Psoas muscle (tissue), 8 donors: Measurements from ENCODE around the gene ENO3. TPM values are rescaled to one million over a fixed set of nuclear protein-coding genes. Genes with fewer than 3 reads are reported as not detected.

ENCODE experiments used
- ATAC-seq, 4 donors: fragments of 200-7000 bp; cut with Tn5 transposase; one replicate each; pipeline ENCODE4 v1.9.1; 2020; ENCODE audit warnings: moderate library complexity in 3 of 4, mild to moderate bottlenecking in 2 of 4
- DNase-seq, 2 donors: peaks; one replicate each; pipeline ENCODE4 v3.0.0-alpha.2; 2020
- H3K27ac ChIP-seq: fragments of 200-600 bp; one replicate; pipeline ENCODE4 v1.8.0; 2022
- H3K27me3 ChIP-seq, 3 donors: fragments of 200-600 bp in 1 of 3; one replicate each; pipeline versions ENCODE4 v1.6.1 to v1.8.0; 2013 to 2022; ENCODE audit warnings: low read length in 2 of 3, mild to moderate bottlenecking in 2 of 3, moderate library complexity in 1 of 3; ENCODE audit not compliant: insufficient read depth in 3 of 3
- H3K36me3 ChIP-seq, 2 donors: fragments of 200-600 bp in 1 of 2; one replicate each; pipeline versions ENCODE4 v1.6.1 to v1.8.0; 2013 to 2022; ENCODE audit warnings: low read depth in 1 of 2, mild to moderate bottlenecking in 1 of 2, moderate library complexity in 1 of 2; ENCODE audit not compliant: insufficient read depth in 1 of 2
- H3K4me1 ChIP-seq: fragments of 200-600 bp; one replicate; pipeline ENCODE4 v1.8.0; 2022
- H3K4me3 ChIP-seq: fragments of 200-600 bp; one replicate; pipeline ENCODE4 v1.8.0; 2022; ENCODE audit warnings: mild to moderate bottlenecking
- H3K9me3 ChIP-seq: fragments of 200-600 bp; one replicate; pipeline ENCODE4 v1.8.0; 2022
- CTCF ChIP-seq: fragments of 200-600 bp; IDR thresholded peaks from one replicate; pipeline ENCODE4 v1.8.0; 2022; ENCODE audit warnings: antibody characterized with exemption
- WGBS, 3 donors: extraction: QIAGEN DNeasy Blood & Tissue Kit; methylation state at CpG; one replicate each; pipeline versions ENCODE4 v1.1.6 to v1.1.7; 2013; 5-methylcytosine and 5-hydroxymethylcytosine counted together
- intact Hi-C, 2 donors: fragments of 100-400 bp; cut with DNase I; formaldehyde crosslinking; loops; one replicate each; pipeline versions ENCODE4 v1.11.0 to v1.14.2; 2022
- polyA plus RNA-seq, 3 donors: library from polyadenylated mRNA; stranded (reverse); fragments of 200-250 nt; gene quantifications; one replicate each; pipeline ENCODE4 v1.2.3, GENCODE V29; 2013
- total RNA-seq, 4 donors: library from RNA; stranded (reverse); fragmentation: NEBNext Ultra II Directional in 2 of 4; extraction: Animal tissue kit (Norgen Biotek cat#: 25700) in 2 of 4; gene quantifications; one replicate each; pipeline versions ENCODE4 v1.2.1 to v1.2.4, GENCODE V29; 2021 to 2023
- donor health status: healthy with polysubstance abuse.
- donor health status: DM: no; HTN: no; CAD: no; lungs with moderate emphysema.
- donor health status: Bipolar disorder and iron deficiency.
- donor health status: healthy.
- donor health status: DM: yes; HTN: yes; CAD: no.
- donor health status: DM: no; HTN: no; CAD: no.
- donor health status: DM: no; HTN: no; CAD: no.
- donor health status: DM: yes; HTN: yes; CAD: no.

ENO3 gene
- total and polyA plus RNA-seq, 7 donors = 1,126 to 5,696 (median 2,679) TPM

DNA sequence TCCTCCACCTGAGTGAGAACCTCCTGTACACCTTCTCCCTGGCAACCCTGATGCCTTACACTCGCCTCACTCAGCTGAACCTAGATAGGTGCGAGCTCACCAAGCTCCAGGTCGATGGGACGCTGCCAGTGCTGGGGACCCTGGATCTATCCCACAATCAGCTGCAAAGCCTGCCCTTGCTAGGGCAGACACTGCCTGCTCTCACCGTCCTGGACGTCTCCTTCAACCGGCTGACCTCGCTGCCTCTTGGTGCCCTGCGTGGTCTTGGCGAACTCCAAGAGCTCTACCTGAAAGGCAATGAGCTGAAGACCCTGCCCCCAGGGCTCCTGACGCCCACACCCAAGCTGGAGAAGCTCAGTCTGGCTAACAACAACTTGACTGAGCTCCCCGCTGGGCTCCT is 18.2 kb upstream of the ENO3 start:
- Histone ChIP-seq H3K27me3 (no peaks in the 10 kb centered on the region), H3K4me1 (peaks cover 24% of the 10 kb centered on the region), H3K27ac (no peak overlapping the region), H3K9me3 (no peaks in the 10 kb centered on the region), H3K4me3 (no peak overlapping the region), H3K36me3 (peaks cover 0 to 41% of the 10 kb centered on the region in 2 donors)
- intact Hi-C loops = no loop called here
- ATAC-seq (no peak), DNase-seq (peak in 1 of 2 donors; percentile 42)
- TF ChIP-seq CTCF = no peak
- 92 to 93% (median 93%) methylated on average over 12 of the region's 12 CpGs for WGBS, 3 donors

- ATAC-seq = no peak
- Histone ChIP-seq H3K4me1 (peaks cover 33% of the 10 kb centered on the region), H3K27ac (peak overlapping the region; percentile 36), H3K27me3 (no peaks in the 10 kb centered on the region), H3K4me3 (no peak overlapping the region), H3K36me3 (peaks cover 0 to 47% of the 10 kb centered on the region in 2 donors), H3K9me3 (no peaks in the 10 kb centered on the region)
- intact Hi-C loops = loop anchor here in 1 of 2 donors (2.0 kb wide), 1 partner anchor 25 kb away; no protein-coding TSS in a partner anchor
- DNase-seq = peak in 1 of 2 donors; percentile 13
- 74 to 87% (median 78%) methylated on average over 13 to 16 of the region's 16 CpGs for whole genome bisulfite sequencing, 3 donors
- no peak for TF ChIP-seq CTCF
Observed at GRCh38 chr17:4933646-4934045, 17.3 kb upstream of the ENO3 start.

- intact Hi-C loops = loop anchor here in 1 of 2 donors (2.0 kb wide), 1 partner anchor 26 kb away; no protein-coding TSS in a partner anchor
- H3K27ac ChIP-seq = peak overlapping the region; percentile 36
- no peaks in the 10 kb centered on the region for H3K27me3 ChIP-seq
- 19 to 20% (median 20%) methylated on average over 14 of the region's 14 CpGs for WGBS, 3 donors
- ATAC-seq (peak; percentile 39 to 62 (median 48)), DNase-seq (peak in 1 of 2 donors; percentile 69)
- peaks cover 38% of the 10 kb centered on the region for H3K4me1 ChIP-seq
- TF ChIP-seq CTCF = peak; percentile 5
- no peak overlapping the region for H3K4me3 ChIP-seq
- H3K36me3 ChIP-seq = peaks cover 0 to 44% of the 10 kb centered on the region in 2 donors
- H3K9me3 ChIP-seq = no peaks in the 10 kb centered on the region
Observed at GRCh38 chr17:4934173-4934979, 16.5 kb upstream of the ENO3 start.

DNA sequence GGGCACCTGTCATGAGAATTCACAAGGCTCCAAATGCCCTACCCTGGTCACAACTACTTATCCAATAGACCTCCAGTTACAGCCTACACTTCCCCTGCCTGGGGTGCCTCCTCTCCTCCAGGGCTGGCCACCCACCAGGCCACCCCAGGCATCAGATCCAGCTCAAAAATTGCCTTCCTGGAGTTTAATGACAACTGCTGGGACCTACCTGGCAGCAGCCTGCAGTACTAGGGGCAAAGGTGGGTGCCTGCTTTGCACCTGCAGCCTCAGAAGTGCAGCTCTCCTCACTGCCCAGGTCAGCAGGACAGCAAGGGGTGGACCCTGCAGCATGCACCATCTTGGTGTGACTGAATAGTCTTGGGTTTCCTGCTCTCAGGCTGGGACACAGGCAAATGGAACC is 15.3 kb upstream of the ENO3 start:
- Histone ChIP-seq H3K36me3 (peaks cover 0 to 38% of the 10 kb centered on the region in 2 donors), H3K9me3 (no peaks in the 10 kb centered on the region), H3K27ac (no peak overlapping the region), H3K4me1 (peaks cover 38% of the 10 kb centered on the region), H3K27me3 (no peaks in the 10 kb centered on the region), H3K4me3 (no peak overlapping the region)
- ATAC-seq (no peak), DNase-seq (peak in 1 of 2 donors; percentile 15)
- intact Hi-C loops = loop anchor here (2.0 to 5.0 kb wide), 3 partner anchors 27 to 142 kb away; partner anchors contain the start of gene ZFP3 (in 1 of the 2)
- TF ChIP-seq CTCF = no peak
